RWPE1 (cell line): Measurements from ENCODE around the gene NKIRAS2.

Experiments used
- CTCF ChIA-PET: fragments of 350-600 bp; sonication (Branson Sonifier 250); formaldehyde crosslinking; extraction: SDS; loops from one replicate; lab custom pipeline; 2021; lab: Yijun Ruan, JAX
- POLR2A ChIA-PET: fragments of 400-600 bp; formaldehyde crosslinking; extraction: SDS; loops from one replicate; lab custom pipeline; 2020; ENCODE audit warnings: antibody characterized with exemption; ENCODE audit not compliant: low non-redundant PET; lab: Yijun Ruan, JAX
- DNase-seq: peaks from one replicate; pipeline ENCODE4 v3.0.0; 2012; ENCODE audit warnings: low spot score
- H3K27ac ChIP-seq: fragments of 450-650 bp; 2 replicates; pipeline ENCODE4 v1.5.1; 2017
- CTCF ChIP-seq: fragments of 450-650 bp; conservative IDR thresholded peaks from 2 replicates; pipeline ENCODE4 v1.5.1; 2017; ENCODE audit warnings: low read depth, mild to moderate bottlenecking

The NKIRAS2 gene

DNA sequence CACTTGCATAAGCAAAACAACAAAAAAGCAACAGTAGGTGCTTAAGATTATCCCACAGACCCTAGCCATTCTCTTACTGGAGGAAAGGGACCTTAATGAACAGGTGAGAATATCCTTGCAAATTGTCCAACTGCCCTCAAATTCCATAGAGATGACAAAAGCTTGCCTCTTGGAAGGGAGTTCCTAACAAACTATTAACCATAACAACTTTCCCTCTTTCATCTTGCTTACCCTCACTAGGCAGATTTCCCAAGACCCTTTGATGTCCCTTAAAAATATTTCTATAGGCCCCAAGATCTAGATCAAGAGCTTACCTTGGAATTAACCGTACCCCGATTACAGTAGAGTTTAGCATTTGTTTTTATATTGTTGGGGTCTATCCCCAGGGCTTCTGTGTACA, 31.5 kb upstream of the NKIRAS2 start:
- H3K27ac ChIP-seq: no peak overlapping the region
- ChIA-PET CTCF (interaction anchor here (0.6 to 1.4 kb wide), 2 partner anchors 8 to 37 kb away, joined by 3 read pairs; no protein-coding TSS in a partner anchor), POLR2A (no interaction called here)
- no peak for TF ChIP-seq CTCF
- no peak for DNase-seq

GRCh38 chr17:41989702-41990419, 30.0 kb upstream of the NKIRAS2 start:
- TF ChIP-seq CTCF: no peak
- ChIA-PET CTCF (interaction anchor here (1.4 kb wide), 1 partner anchor 36 kb away, joined by 3 read pairs; no protein-coding TSS in a partner anchor), POLR2A (no interaction called here)
- H3K27ac ChIP-seq: no peak overlapping the region
- DNase-seq: no peak

DNA sequence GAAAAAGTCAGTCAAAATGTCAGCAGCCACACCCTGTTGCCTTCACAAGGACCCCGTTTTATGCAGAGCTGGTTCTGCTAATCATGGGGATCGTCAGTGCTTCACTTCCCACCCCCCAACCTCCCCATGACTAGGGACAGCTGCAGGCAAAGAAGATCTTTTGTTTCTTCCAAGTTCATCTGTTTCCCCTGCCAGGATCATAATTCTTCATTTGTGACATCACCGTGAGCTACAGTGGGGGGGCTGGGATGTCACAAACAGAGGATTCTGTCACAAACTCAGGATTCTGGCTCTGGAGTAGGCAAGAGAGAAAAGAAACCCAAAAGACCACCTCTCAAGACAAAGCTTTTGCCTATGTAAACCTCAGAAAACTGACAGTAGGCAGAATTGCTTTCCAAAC, 27.3 kb upstream of the NKIRAS2 start:
- POLR2A ChIA-PET: no interaction called here
- CTCF ChIA-PET: interaction anchor here (0.6 kb wide), 1 partner anchor 586 kb away, joined by 3 read pairs; no protein-coding TSS in a partner anchor
- DNase-seq: no peak
- H3K27ac ChIP-seq: no peak overlapping the region
- no peak for TF ChIP-seq CTCF

GRCh38 chr17:41996855-41997164, 23.1 kb upstream of the NKIRAS2 start:
- CTCF ChIA-PET: interaction anchor here (1.1 kb wide), 1 partner anchor 8 kb away, joined by 3 read pairs; no protein-coding TSS in a partner anchor
- DNase-seq: no peak
- POLR2A ChIA-PET: no interaction called here
- H3K27ac ChIP-seq: no peak overlapping the region
- no peak for TF ChIP-seq CTCF

GRCh38 chr17:41998497-41998896, 21.4 kb upstream of the NKIRAS2 start:
- ChIA-PET CTCF (no interaction called here), POLR2A (no interaction called here)
- no peak for DNase-seq
- H3K27ac ChIP-seq: no peak overlapping the region
- no peak for TF ChIP-seq CTCF

- no peak for DNase-seq
- no peak for TF ChIP-seq CTCF
- ChIA-PET POLR2A (no interaction called here), CTCF (interaction anchor here (0.7 kb wide), 1 partner anchor 27 kb away, joined by 3 read pairs; no protein-coding TSS in a partner anchor)
- no peak overlapping the region for H3K27ac ChIP-seq
Observed at GRCh38 chr17:42000413-42001133, 19.3 kb upstream of the NKIRAS2 start.
